Fibroblast of skin of left biceps (primary cell): ENCODE measurements around the gene RIPOR3.

Experiments used
- DNase-seq, 2 experiments: peaks; one replicate each; pipeline ENCODE4 v3.0.0-alpha.2; 2013; ENCODE audit warnings: low read depth in 2 of 2

RIPOR3 gene

GRCh38 chr20:50590348-50590664 is 101.0 kb downstream of the RIPOR3 start:
- no peak for DNase-seq

GRCh38 chr20:50589548-50590347 is 101.6 kb downstream of the RIPOR3 start:
- DNase-seq = no peak

- no peak for DNase-seq
These were observed 103.2 kb downstream of the RIPOR3 start for GRCh38 chr20:50588034-50588736.

GRCh38 chr20:50587291-50587961 is 103.9 kb downstream of the RIPOR3 start:
- no peak for DNase-seq

- no peak for DNase-seq
These were observed 104.7 kb downstream of the RIPOR3 start for GRCh38 chr20:50586531-50587232.

- DNase-seq = no peak
These were observed 105.7 kb downstream of the RIPOR3 start for GRCh38 chr20:50585678-50586077.

- no peak for DNase-seq
These were observed 106.1 kb downstream of the RIPOR3 start for GRCh38 chr20:50585214-50585613.

GRCh38 chr20:50584687-50585086 is 106.7 kb downstream of the RIPOR3 start:
- no peak for DNase-seq

- DNase-seq = no peak
These were observed 107.7 kb downstream of the RIPOR3 start for GRCh38 chr20:50583442-50584150.

- no peak for DNase-seq
These were observed 108.6 kb downstream of the RIPOR3 start for GRCh38 chr20:50582591-50583234.

- no peak for DNase-seq
These were observed 109.2 kb downstream of the RIPOR3 start for GRCh38 chr20:50582092-50582491.

- DNase-seq = no peak
These were observed 110.3 kb downstream of the RIPOR3 start for GRCh38 chr20:50580842-50581544.

- DNase-seq = no peak
These were observed 111.2 kb downstream of the RIPOR3 start for GRCh38 chr20:50580016-50580747.

- no peak for DNase-seq
These were observed 111.8 kb downstream of the RIPOR3 start for GRCh38 chr20:50579511-50579910.

GRCh38 chr20:50578778-50579165 is 112.6 kb downstream of the RIPOR3 start:
- DNase-seq = no peak

GRCh38 chr20:50578061-50578777 is 113.1 kb downstream of the RIPOR3 start:
- no peak for DNase-seq

- DNase-seq = no peak
These were observed 113.9 kb downstream of the RIPOR3 start for GRCh38 chr20:50577175-50578018.
